T-helper 1 cell treated with Interleukin-12 subunit alpha and Interleukin-12 subunit beta and Interleukin-4 antibody, amounts not matched to agents 30 μg/mL and 1 μg/mL, for 36 hours (primary cell): ENCODE results near the gene KCNJ15.

Experiments
- H3K27ac Mint-ChIP-seq: one replicate; pipeline ENCODE4 v1.8.0; 2021; ENCODE audit warnings: mild to moderate bottlenecking, mixed read lengths
- H3K27me3 Mint-ChIP-seq: one replicate; pipeline ENCODE4 v1.8.0; 2021; ENCODE audit warnings: low read depth, mixed read lengths
- H3K36me3 Mint-ChIP-seq: one replicate; pipeline ENCODE4 v1.8.0; 2021; ENCODE audit warnings: low read depth, mixed read lengths
- H3K4me1 Mint-ChIP-seq: one replicate; pipeline ENCODE4 v1.8.0; 2021; ENCODE audit warnings: low read depth, mixed read lengths
- H3K4me3 Mint-ChIP-seq: one replicate; pipeline ENCODE4 v1.8.0; 2021; ENCODE audit warnings: mild to moderate bottlenecking, moderate library complexity, mixed read lengths
- H3K9me3 Mint-ChIP-seq: one replicate; pipeline ENCODE4 v1.8.0; 2021; ENCODE audit warnings: mixed read lengths

Gene KCNJ15

GRCh38 chr21:38327984-38328383 lies 71.2 kb downstream of the KCNJ15 start:
- no peaks in the 10 kb centered on the region for H3K27me3 Mint-ChIP-seq
- no peaks in the 10 kb centered on the region for H3K36me3 Mint-ChIP-seq
- H3K9me3 Mint-ChIP-seq: no peaks in the 10 kb centered on the region
- H3K27ac Mint-ChIP-seq: no peak overlapping the region
- H3K4me1 Mint-ChIP-seq: peaks cover 7% of the 10 kb centered on the region
- no peak overlapping the region for H3K4me3 Mint-ChIP-seq

- no peaks in the 10 kb centered on the region for H3K27me3 Mint-ChIP-seq
- no peaks in the 10 kb centered on the region for H3K4me1 Mint-ChIP-seq
- H3K9me3 Mint-ChIP-seq: no peaks in the 10 kb centered on the region
- H3K27ac Mint-ChIP-seq: no peak overlapping the region
- no peak overlapping the region for H3K4me3 Mint-ChIP-seq
- no peaks in the 10 kb centered on the region for H3K36me3 Mint-ChIP-seq
Measured at GRCh38 chr21:38329162-38329561, 72.4 kb downstream of the KCNJ15 start.

- H3K4me3 Mint-ChIP-seq: no peak overlapping the region
- no peak overlapping the region for H3K27ac Mint-ChIP-seq
- no peaks in the 10 kb centered on the region for H3K36me3 Mint-ChIP-seq
- H3K27me3 Mint-ChIP-seq: no peaks in the 10 kb centered on the region
- H3K9me3 Mint-ChIP-seq: no peaks in the 10 kb centered on the region
- H3K4me1 Mint-ChIP-seq: no peaks in the 10 kb centered on the region
Measured at GRCh38 chr21:38330666-38331065, 73.9 kb downstream of the KCNJ15 start.

- Mint-ChIP-seq H3K4me1 (no peaks in the 10 kb centered on the region), H3K27ac (no peak overlapping the region), H3K9me3 (peaks cover 5% of the 10 kb centered on the region), H3K4me3 (no peak overlapping the region), H3K36me3 (no peaks in the 10 kb centered on the region), H3K27me3 (no peaks in the 10 kb centered on the region)
Measured at GRCh38 chr21:38333301-38334272, 76.8 kb downstream of the KCNJ15 start.

- Mint-ChIP-seq H3K4me3 (no peak overlapping the region), H3K36me3 (no peaks in the 10 kb centered on the region), H3K27ac (no peak overlapping the region), H3K4me1 (no peaks in the 10 kb centered on the region), H3K27me3 (no peaks in the 10 kb centered on the region), H3K9me3 (peaks cover 5% of the 10 kb centered on the region)
Measured at GRCh38 chr21:38334866-38335265, 78.1 kb downstream of the KCNJ15 start.

DNA sequence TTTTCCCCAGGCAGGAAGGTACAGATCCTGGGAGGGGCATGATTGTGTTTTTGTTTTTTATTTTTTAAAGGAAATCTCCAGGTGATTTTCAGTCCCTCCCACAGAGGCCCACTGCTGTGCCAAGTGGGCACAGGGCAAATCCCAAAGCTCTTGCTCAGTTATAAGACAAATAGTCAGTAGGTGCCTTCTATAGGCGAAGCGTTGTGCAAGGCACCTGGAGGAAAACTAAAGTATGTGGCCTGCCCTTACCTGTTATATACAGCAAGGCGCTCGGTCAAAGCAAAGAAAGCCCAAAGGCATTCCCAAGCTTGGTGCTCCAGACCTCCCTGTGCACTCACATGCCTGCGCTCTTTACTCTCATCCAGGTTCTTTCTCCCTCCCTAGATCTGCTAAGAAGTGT lies 81.0 kb downstream of the KCNJ15 start:
- H3K4me3 Mint-ChIP-seq: no peak overlapping the region
- no peaks in the 10 kb centered on the region for H3K27me3 Mint-ChIP-seq
- H3K36me3 Mint-ChIP-seq: no peaks in the 10 kb centered on the region
- peaks cover 5% of the 10 kb centered on the region for H3K9me3 Mint-ChIP-seq
- H3K27ac Mint-ChIP-seq: no peak overlapping the region
- H3K4me1 Mint-ChIP-seq: no peaks in the 10 kb centered on the region

DNA sequence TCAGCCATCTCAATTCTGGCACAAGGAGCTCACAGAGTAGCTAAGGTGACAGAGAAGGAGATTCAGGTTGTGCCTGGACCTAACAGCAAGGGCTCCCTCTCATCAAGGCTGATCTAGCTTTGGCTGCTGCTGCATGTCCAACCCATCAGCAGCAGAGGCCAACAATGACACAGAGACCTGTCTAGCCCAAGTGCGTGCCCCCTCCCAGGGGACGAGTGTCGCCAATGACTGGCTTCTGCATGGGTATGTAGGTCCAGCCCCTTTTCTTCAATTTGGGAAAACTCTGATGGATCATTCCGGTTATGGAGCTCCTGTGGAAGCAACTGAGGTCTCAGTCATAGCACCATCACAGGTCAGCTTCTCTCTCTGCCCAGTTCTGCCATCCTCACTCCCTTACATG lies 83.3 kb downstream of the KCNJ15 start:
- Mint-ChIP-seq H3K27ac (no peak overlapping the region), H3K9me3 (peaks cover 5% of the 10 kb centered on the region), H3K4me3 (no peak overlapping the region), H3K27me3 (no peaks in the 10 kb centered on the region), H3K4me1 (no peaks in the 10 kb centered on the region), H3K36me3 (no peaks in the 10 kb centered on the region)

DNA sequence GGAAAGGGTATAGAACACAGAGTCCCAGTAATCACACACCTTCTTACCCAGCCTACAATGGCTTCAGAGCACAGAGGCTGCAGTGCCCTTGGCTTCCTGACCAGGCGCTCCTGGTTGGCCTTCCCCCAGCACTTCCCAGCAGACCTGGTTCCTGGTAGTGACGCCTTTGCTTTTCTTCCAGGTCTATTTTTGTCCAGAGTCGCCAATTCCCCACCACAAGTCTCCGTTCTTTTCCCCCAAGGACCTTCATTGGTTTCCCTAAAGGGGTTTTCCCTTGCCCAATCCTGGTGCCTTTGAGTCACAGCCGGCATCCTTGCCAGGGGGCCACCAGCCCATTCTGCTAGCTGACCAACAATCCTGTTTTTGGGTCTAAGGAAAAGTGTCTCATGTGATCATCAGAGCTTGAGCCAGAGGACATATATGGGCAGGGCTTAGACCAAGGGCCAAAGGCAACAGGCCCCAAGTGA lies 84.8 kb downstream of the KCNJ15 start:
- H3K4me1 Mint-ChIP-seq: no peaks in the 10 kb centered on the region
- H3K27me3 Mint-ChIP-seq: no peaks in the 10 kb centered on the region
- no peak overlapping the region for H3K4me3 Mint-ChIP-seq
- no peak overlapping the region for H3K27ac Mint-ChIP-seq
- H3K36me3 Mint-ChIP-seq: no peaks in the 10 kb centered on the region
- peaks cover 9% of the 10 kb centered on the region for H3K9me3 Mint-ChIP-seq

- no peak overlapping the region for H3K27ac Mint-ChIP-seq
- no peaks in the 10 kb centered on the region for H3K4me1 Mint-ChIP-seq
- peaks cover 9% of the 10 kb centered on the region for H3K9me3 Mint-ChIP-seq
- no peaks in the 10 kb centered on the region for H3K27me3 Mint-ChIP-seq
- H3K4me3 Mint-ChIP-seq: no peak overlapping the region
- no peaks in the 10 kb centered on the region for H3K36me3 Mint-ChIP-seq
Measured at GRCh38 chr21:38342739-38343138, 85.9 kb downstream of the KCNJ15 start.

GRCh38 chr21:38343691-38344090 lies 86.9 kb downstream of the KCNJ15 start:
- Mint-ChIP-seq H3K27me3 (no peaks in the 10 kb centered on the region), H3K27ac (no peak overlapping the region), H3K36me3 (no peaks in the 10 kb centered on the region), H3K9me3 (peaks cover 4% of the 10 kb centered on the region), H3K4me3 (no peak overlapping the region), H3K4me1 (no peaks in the 10 kb centered on the region)

GRCh38 chr21:38346286-38346685 lies 89.5 kb downstream of the KCNJ15 start:
- H3K4me3 Mint-ChIP-seq: no peak overlapping the region
- peaks cover 4% of the 10 kb centered on the region for H3K4me1 Mint-ChIP-seq
- H3K9me3 Mint-ChIP-seq: peaks cover 4% of the 10 kb centered on the region
- no peak overlapping the region for H3K27ac Mint-ChIP-seq
- H3K27me3 Mint-ChIP-seq: no peaks in the 10 kb centered on the region
- no peaks in the 10 kb centered on the region for H3K36me3 Mint-ChIP-seq

DNA sequence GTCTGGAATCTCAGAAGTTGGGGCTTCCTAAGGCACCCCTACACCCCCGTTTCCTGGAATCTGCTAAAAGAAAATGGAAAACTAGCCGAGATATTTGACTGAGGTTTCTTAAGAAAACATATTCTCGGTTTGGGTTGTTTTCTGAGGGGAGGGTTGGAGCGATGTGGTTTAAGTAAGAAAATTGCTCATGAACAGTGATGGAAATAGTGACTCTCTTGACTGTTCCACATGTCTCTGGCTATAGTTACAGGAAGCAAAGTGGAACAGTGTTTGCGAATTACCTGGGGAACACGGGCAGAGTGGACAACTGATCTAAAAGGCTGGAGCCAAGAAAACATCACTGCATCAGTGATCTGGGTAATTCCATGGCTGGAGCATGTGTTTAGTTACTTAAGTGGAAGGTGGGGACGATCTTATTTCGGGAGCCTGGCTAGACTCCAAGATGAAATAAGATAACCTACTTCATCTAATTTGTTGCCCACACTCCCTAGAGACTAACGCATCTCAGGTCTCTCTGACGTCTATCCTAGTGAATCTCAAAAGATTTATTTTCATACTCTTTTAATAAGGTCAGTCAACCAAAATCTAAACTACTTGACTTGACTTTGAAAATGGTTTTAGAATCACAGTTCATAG lies 92.4 kb downstream of the KCNJ15 start:
- H3K9me3 Mint-ChIP-seq: peaks cover 4% of the 10 kb centered on the region
- no peaks in the 10 kb centered on the region for H3K36me3 Mint-ChIP-seq
- no peaks in the 10 kb centered on the region for H3K27me3 Mint-ChIP-seq
- H3K4me1 Mint-ChIP-seq: peaks cover 7% of the 10 kb centered on the region
- no peak overlapping the region for H3K4me3 Mint-ChIP-seq
- H3K27ac Mint-ChIP-seq: no peak overlapping the region

GRCh38 chr21:38349977-38350376 lies 93.2 kb downstream of the KCNJ15 start:
- Mint-ChIP-seq H3K4me3 (no peak overlapping the region), H3K27ac (no peak overlapping the region), H3K9me3 (peaks cover 4% of the 10 kb centered on the region), H3K4me1 (peaks cover 7% of the 10 kb centered on the region), H3K36me3 (no peaks in the 10 kb centered on the region), H3K27me3 (no peaks in the 10 kb centered on the region)

DNA sequence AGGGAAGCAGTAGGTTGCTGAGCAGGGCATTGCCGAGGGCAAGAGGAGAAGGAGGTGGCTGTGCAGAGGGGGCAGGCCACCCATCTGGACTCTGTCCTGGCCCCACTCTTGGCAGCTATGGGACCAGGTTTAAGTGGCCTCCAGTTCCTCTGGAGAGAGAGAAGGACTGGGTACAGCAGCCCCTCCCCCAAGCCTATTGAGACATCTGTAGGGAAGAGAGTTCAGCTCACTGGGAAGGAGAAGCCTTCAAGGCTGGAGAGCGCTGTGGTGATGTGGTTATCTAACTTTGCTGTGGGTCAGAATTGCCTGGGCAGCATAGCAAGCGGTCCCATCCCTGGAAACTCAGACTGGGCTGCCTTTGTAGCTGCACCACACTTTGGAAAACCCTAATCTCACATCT lies 93.9 kb downstream of the KCNJ15 start:
- Mint-ChIP-seq H3K27ac (no peak overlapping the region), H3K4me3 (no peak overlapping the region), H3K27me3 (no peaks in the 10 kb centered on the region), H3K9me3 (peaks cover 4% of the 10 kb centered on the region), H3K36me3 (no peaks in the 10 kb centered on the region), H3K4me1 (peaks cover 7% of the 10 kb centered on the region)
